GM18526 (cell line): ENCODE measurements around the gene LDLRAP1.

Experiments
- POLR2A ChIP-seq: IDR thresholded peaks from 3 replicates; pipeline ENCODE4 v1.6.1; 2011; ENCODE audit not compliant: insufficient read length; ENCODE audit errors: extremely low read depth

The LDLRAP1 gene

DNA sequence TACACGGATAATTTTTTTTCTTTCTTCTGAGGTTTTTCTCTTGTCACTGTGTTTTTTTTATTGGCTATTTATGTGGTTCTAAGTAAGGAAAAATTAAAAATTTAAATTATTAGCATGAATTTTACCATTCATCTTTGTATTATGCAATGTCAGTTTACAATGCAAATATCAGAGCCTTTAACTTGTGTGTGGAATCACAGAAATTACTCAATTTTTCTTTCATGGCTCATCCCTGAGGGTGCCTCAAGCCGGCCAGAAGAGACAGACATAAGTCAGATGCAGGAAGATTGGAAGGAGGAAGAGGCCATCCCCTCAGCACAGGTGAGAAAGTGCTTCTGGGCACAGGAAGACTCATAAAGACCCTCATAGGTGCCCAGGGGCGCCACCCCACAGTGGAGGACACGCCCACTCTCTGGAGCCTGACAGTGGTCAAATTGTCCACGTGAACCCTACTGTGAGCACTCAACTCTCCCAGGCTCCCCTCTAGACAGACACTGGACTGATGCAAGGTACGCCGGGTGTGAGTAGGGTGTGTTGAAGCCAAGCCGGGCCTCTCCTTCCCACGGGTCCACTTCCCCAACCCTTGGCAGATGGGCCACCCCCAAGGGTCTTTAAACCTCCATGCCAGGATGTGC, 9.5 kb upstream of the LDLRAP1 start:
- no peak for TF ChIP-seq POLR2A

DNA sequence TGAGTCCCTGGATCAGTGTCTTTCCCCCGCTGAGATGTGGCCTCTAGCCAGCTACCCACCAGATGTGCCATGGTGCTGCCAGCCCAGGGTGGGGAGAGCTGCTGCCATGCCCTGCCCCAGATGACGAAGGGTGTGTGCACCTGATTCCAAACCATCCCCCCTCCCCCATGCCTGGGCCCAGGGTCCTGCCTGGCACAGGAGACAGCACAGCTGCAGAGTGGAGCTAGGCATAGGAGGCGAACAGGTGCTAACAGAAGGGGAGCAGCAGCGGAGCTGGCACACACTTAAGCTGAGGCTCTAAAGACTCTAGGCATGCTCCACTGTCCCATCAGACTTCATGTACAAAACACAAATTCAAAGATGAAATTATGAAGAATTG, 9.0 kb upstream of the LDLRAP1 start:
- no peak for TF ChIP-seq POLR2A

DNA sequence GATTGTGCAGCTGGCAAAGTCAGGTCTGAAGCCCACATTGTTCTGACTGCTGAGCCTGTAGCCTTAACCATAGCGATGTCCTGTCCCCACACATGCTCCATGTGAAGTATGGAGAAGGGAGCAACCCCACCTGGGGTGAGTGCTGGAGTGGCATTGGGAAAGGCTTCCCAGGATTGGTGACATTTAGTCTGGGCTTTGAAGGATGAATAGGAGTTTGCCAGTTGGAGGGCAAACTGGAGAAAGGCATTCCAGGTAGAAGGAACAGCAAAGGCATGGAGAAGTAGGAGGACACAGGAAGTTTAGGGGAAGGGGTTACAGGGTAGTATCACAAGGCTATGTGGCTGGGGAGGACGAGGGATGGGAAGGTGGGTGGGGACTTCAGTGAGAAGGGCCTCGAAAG, 7.3 kb upstream of the LDLRAP1 start:
- TF ChIP-seq POLR2A, result no peak

DNA sequence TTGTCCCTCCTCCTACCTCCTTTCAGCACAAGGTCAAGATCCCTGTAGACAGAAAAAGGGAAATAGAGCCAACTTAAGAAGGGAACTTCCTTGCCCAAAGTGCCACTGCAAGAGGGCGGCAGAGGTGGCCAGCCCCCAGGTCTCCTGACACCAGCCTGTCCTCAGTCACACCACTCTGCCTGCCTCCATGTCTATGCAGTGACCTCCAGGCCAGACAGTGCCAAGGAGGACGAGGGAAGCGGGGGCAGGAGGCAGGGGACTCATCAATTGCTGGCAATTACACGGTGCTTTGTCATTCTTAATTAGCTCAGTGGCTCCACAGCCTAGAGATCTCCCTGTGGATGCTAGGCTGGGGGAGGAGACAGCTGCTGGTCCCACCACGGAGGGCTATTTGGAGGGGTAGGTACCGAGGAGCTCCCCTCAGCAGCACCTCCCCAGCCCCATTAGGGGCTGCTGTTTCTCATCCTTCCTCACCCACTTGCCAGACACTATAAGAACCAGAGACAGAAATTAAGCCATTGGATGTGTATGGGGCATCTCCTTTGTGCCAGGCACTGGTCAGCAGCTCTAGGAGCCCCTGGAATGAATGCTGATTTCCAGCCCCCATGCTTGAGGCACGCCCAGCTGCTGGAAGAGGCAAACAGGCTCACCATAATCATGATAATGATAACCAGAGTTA, 6.1 kb upstream of the LDLRAP1 start:
- TF ChIP-seq POLR2A, result no peak

DNA sequence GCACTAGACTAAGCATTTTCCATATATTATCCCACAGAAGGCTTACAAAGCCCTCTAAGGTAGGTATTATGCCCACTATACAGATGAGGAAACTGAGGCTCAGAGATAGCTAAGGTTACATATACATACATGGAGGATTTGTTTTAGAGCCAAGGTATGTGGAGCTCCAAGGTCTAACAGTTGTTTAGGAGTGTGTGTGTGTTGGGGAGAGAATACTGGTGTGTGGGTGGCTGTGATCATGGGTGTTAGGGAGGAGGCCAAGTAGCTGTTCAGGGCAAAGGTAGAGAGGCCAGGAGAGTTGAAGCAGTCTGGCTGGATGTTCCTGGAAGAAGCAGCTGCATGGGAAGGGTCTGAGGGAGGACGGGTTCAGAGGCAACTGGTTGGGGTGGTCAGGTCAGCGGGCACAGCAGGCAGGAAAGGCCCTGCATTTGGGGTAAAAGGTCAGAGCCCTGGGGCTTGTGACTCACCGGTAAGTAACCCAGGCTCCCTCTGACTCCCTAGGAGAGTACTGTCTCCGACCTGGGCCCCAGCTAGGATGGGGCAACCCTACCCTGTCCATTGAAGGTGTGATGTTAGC, 5.1 kb upstream of the LDLRAP1 start:
- TF ChIP-seq POLR2A, result no peak

DNA sequence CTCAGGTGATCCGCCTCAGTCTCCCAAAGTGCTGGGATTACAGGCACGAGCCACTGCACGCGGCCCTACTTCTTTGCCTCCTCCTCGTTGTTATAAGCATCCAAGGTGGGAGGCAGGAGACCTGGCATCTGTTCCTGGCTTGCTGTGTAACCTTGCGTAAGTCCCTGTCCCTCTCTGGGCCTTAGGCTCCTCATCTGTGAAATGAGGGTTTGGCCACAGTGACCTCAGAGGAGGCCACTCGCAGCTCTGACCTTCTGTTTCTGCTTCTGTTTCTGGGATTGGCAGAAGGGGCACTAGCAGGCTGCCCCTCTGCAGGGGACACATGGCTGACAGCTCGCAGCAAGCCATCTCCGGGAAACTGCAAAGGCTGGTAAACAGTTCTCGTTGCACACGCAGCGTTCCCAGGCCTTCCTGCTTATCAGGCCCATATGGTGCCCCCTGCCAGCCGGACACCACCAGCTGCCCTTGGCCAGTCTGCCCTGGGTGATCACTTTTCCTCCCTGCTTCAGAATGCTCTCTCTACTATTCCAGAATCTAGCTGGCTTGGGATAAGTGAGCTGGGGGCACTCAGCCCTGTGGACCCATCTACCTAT, 2.6 kb upstream of the LDLRAP1 start:
- TF ChIP-seq POLR2A, result no peak

DNA sequence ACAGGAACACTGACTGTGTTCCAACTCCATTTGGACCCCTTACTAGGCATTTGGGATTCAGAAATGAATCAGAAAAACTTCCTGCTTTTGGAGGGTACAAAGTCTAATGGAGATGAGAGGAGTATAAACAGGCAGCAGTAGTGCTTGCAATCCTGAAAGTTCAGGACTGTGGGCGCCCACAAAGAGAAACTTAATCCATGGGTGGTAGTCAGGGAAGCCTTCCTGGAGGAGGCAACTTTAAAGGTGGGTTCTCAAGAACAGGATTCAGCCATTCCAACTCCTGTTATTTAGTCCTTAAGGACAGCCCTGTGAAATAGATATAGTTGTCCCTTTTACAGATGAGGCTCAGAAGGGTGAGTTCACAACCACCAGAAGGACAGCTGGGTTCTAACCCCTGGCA, 2.0 kb upstream of the LDLRAP1 start:
- TF ChIP-seq POLR2A, result no peak

DNA sequence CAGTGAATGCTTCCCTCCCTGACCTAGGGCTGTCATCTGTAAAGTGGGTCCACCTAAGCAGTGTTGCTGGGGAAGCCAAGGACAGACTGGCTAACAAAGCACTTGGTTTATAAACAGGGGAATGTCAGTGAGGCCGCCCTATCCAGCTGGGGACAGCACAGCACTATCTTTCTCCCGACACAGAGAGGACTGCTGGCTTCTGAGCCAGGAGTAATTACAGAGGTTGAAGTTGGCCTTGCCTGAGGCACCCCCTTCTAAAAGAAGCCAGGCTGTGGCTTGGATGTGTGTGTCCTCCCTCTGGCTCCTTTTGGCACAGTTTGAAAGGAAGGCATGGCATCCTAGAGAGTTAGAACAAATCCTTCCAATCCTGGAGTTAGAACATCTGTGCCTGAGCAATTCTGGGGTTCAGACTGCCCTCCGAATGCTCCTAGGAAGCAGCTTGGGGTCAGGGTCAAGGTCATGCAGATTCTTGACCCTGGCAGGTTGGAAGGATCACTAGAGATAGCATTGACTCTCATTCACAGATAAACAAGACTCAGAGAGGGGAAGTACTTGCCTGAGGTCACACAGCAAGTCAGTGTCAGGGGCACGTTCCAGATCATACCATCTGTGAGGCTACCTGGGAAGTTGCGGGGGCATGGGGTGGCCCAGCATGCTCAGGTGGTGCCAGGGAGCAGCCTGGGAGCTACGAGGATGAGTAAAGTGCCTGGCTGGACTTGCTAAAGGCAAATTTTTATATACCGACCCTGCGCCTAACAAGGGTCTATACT, 1.3 kb upstream of the LDLRAP1 start:
- no peak for TF ChIP-seq POLR2A

DNA sequence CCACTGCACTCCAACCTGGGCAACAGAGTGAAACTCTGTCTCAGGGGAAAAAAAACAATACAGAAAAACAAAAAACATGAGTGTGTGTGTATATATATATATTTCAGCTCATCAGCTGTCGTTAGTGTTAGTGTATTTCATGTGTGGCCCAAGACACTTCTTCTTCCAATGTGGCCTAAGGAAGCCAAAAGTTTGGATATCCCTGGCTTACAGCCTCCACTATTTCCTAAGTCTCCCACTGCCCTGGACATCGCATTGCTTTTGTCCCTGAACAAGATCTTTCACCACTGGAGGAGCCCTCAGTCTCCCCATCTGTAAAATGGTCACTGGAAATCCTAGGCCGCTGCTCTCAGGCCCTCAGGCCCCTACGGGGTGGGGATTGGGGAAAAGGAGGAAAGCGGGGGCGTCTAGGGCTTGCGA, 391 bp upstream of the LDLRAP1 start:
- TF ChIP-seq POLR2A, result no peak

DNA sequence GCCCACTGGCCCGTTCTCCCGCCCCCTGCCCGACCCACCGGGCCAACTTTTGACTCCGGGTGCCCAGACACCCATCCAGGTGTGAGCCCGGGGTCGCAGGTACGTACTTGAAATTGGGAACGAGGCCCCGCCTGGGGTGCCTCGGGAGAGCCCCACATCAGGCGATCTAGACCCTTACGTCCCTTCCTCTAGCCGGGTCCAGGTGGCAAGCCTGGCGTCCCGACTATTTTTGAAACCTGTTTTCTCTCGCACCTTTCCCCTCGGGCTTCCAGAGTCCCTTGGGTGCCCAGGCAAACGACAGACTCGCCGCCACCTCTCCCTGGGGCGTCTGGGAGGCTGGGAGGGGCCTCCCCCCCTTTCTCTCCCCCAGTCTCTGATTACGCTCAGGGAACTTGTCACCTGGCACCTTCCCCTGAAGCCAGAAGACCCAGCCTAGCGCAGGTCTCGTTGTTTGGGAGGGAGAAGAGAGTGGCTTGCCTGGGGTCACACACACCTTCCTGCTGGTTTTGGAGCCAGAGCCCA, 898 bp downstream of the LDLRAP1 start:
- TF ChIP-seq POLR2A, result no peak

DNA sequence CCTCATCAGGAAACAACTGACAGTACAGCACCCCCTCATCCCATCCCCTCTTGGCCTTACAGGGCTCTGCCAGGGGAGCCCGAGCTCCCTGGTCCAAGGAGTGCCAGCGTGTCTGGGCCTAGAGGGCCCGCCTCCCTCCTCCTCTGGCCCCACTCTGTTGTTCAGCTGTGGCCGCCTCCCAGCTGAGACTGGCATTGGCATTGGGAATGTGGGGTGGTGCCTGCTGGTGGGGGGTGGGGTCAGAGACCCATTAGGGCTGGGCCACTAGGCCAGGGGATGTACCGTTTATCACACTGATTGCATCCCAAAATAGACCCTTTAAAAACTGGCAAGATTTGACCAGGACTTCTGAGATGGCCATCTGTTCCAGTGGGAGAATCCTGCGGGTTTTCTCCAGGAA, 1.4 kb downstream of the LDLRAP1 start:
- TF ChIP-seq POLR2A, result no peak

DNA sequence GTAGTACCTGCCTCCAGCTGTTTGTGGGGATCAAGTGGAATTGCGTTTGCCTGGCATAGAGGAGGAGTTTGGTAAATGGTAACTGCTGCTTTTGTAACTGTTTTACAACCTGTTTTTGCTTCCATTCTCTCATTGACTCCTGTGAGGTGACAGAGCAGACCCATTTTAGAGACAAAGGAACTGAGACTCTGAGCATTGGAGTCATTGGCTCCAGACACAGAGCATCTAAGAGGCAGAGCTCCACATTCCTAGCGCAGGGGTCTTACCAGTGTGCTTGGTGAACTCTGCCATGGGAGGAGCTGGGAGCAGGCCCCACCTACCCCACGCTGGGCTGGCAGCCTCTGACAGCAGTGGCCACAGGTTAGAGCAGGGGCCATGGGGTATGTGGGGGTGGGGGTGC, 2.4 kb downstream of the LDLRAP1 start:
- TF ChIP-seq POLR2A, result no peak

DNA sequence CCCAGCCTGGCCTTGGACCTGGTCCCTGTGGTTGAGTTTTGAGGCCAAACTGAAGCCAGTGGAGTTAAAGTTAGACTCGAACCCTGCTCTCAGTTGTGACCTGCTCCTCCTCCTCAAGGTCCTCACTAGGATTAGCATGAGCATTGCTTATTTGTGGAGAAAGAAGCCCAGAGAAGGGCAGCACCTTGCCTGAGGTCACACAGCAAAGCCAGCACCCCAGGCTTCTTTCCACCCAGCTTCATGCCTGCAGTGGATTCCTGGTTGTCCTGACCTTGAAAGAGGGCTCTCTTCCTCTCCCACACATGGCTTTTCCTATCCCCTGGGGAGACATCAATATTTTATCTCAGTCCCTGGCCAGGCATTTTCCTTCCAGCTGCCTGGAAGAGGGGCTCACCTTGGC, 2.8 kb downstream of the LDLRAP1 start:
- no peak for TF ChIP-seq POLR2A

DNA sequence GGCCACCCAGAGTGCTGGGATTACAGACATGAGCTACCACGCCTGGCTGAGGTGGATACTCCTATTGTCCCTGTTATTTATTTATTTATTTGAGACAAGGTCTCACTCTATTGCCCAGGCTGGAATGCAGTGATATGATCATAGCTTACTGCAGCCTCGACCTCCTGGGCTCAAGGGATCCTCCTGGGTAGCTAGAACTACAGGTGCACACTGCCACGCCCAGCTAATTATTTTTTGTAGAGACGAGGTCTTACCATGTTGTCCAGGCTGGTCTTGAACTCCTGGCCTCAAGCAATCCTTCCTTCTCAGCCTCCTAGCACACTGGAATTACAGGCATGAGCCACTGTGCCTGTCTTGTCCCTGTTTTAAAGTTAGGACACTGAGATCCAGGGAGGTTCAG, 5.2 kb downstream of the LDLRAP1 start:
- TF ChIP-seq POLR2A, result no peak
